DOHH2 (cell line): Measurements from ENCODE around the gene KLF9.

Experiments
- EZH2phosphoT487 ChIP-seq: fragments of 200-600 bp; sonication (generic); IDR thresholded peaks from 2 replicates; pipeline ENCODE4 v1.6.1; 2017; ENCODE audit warnings: borderline replicate concordance, mild to moderate bottlenecking, antibody characterized with exemption, low read length, moderate library complexity, mixed read lengths
- TF ChIP-seq, protein P1 (sequence below): fragments of 200-600 bp; sonication (generic); IDR thresholded peaks from one replicate; pipeline ENCODE4 v1.5.1; 2014; ENCODE audit warnings: antibody characterized with exemption, mild to moderate bottlenecking, low read depth, low read length; ENCODE audit not compliant: poor library complexity, severe bottlenecking

DNA sequence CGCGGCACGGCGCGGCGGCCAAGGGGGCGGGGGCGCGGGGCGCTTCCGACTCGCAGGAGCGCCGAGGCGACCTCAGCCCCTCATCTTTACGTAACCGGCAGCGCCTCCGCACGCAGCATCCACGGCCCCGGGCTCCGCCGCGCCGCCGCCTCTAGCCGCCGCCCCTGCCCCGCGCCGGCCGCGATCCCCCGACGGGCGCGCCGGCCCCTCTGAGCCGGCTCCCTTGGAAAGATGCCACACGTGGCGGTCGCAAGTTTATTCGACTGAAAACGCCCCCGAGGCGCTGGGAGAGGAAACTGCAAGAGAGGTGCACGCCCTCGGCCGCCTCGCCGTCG is 1.0 kb downstream of the KLF9 start:
- TF ChIP-seq, protein P1, sequence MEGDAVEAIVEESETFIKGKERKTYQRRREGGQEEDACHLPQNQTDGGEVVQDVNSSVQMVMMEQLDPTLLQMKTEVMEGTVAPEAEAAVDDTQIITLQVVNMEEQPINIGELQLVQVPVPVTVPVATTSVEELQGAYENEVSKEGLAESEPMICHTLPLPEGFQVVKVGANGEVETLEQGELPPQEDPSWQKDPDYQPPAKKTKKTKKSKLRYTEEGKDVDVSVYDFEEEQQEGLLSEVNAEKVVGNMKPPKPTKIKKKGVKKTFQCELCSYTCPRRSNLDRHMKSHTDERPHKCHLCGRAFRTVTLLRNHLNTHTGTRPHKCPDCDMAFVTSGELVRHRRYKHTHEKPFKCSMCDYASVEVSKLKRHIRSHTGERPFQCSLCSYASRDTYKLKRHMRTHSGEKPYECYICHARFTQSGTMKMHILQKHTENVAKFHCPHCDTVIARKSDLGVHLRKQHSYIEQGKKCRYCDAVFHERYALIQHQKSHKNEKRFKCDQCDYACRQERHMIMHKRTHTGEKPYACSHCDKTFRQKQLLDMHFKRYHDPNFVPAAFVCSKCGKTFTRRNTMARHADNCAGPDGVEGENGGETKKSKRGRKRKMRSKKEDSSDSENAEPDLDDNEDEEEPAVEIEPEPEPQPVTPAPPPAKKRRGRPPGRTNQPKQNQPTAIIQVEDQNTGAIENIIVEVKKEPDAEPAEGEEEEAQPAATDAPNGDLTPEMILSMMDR, result no peak
- no peak for TF ChIP-seq EZH2phosphoT487
